ENCODE data around the gene TFPI. TPM values are rescaled to one million over a fixed set of nuclear protein-coding genes. Genes with fewer than 3 reads are reported as not detected.
"Not testable (repeated sequence)": the region's sequence is repeated elsewhere in the genome, so short reads cannot be mapped to it uniquely, and the experiment has no call there.

The TFPI gene
- total and polyA plus RNA-seq, 2 donors (not counting 3 experiments of a cell fraction or from before 2014, with no cell fraction given) = 177 to 286 TPM

DNA sequence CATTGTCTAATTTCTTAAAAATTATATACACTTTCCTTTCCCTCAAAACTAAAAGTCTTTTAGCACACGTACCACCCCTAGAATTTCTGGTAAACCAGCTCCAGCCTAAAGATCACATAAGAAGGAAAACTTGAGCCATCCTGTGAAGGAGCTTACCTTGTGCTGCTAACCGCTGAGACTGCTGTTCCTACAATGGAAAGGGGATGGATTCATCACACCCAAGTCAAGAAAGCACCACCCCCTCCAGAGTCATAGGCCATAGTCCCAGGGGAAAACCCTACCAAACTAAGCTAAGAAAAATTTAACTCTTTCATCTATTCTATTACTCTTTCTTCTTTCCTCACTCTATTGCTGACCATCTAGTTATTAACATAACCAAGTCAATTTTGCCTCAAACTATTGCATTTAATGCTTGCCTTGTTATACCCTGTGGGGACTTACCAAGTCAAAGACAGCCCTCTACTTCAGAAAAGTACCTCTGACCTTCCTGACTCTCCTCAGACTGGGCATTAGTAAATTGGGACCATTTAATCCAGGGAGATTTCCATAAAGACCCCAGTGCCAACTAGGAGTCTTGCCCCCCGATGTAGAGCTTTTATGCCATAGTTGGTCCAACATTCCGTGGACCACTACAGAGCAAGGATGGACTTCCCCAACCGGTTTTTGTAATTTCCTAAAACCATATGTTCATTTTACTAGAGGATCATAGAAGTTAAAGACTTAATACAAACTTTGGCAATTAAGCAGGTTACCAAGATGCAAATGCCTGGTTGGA is 40.6 kb downstream of the TFPI start:
- BruUV-seq (replicated peaks); H3K4me2 ChIP-seq (ENCODE audit: insufficient read depth, low read length); H3K9ac ChIP-seq (replicated peaks; ENCODE audit: extremely low read depth, insufficient read depth, low read length); H3K9me1 ChIP-seq (replicated peaks; ENCODE audit: control insufficient read depth, extremely low read depth, insufficient read depth, low read length); H4K20me1 ChIP-seq (replicated peaks; ENCODE audit: control insufficient read depth, extremely low read depth, insufficient read depth, low read length); H3K79me2 ChIP-seq (ENCODE audit: control insufficient read depth, insufficient read depth, low read length); H3K4me1 ChIP-seq (ENCODE audit: control insufficient read depth, extremely low read depth, insufficient read depth, low read length); H3K36me3 ChIP-seq (ENCODE audit: control insufficient read depth in 2 of 2, extremely low read depth in 1 of 2, insufficient read depth in 2 of 2, low read length in 2 of 2); H3K4me3 ChIP-seq (replicated peaks in 1 of 3; ENCODE audit: insufficient read depth in 1 of 3, low read depth in 1 of 3, low read length in 3 of 3); H3K27ac ChIP-seq (ENCODE audit: insufficient read depth, low read depth, low read length); POLR2A ChIA-PET; FAIRE-seq; H3K27me3 ChIP-seq (ENCODE audit: control insufficient read depth in 2 of 2, insufficient read depth in 2 of 2, low read length in 2 of 2); intact Hi-C loops (cut with micrococcal nuclease); H3K9me3 ChIP-seq (replicated peaks; ENCODE audit: control insufficient read depth, insufficient read depth, low read length); DNase-seq (ENCODE audit: low read depth, low spot score); dilution Hi-C loops (cut with MboI; ENCODE audit: extremely low pct_ligation_motif_present, low sequenced_read_pairs); H2AFZ ChIP-seq (ENCODE audit: low read depth, low read length): not testable (repeated sequence)
- CTCF ChIA-PET = interaction anchor here (0.7 to 1.0 kb wide), 2 partner anchors 10 to 36 kb away, joined by 3 read pairs; no protein-coding TSS in a partner anchor

DNA sequence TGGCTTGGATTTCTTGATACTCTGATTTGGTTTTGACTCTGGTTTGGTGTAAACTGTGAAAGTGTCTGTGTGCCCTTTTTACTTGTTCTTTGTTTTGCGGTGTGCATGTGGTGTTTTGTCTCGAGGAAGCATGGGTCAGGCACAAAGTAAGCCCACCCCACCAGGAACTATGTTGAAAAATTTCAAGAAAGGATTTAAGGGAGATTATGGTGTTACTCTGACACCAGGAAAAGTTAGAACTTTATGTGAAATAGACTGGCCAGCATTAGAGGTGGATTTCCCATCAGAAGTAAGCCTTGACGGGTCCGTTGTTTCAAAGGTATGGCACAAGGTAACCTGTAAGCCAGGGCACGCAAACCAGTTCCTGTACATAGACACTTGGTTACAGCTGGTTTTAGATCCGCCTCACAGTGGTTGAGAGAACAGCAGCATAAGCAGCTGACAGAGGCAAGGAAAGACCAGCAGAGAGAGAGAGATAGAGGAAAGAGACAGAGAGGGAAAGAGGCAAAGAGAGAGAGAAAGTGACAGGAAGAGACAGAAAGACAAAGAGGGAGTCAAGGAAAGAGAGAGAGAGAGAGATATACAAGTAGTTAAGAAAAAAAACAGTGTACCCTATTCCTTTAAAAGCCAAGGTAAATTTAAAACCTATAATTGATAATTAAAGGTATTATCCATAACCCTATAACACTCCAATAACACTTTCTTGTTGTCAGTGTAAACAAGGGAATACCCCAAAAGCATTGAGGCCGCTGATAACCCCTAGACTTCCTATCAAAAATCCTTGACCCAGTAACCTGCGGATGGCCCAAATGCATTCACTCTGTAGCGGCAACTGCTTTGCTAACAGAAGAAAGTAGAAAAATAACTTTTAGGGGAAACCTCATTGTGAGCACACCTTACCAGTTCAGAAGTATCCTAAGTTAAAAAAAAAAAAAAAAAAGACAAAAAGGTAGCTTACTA is 42.6 kb downstream of the TFPI start:
- no peak for TF ChIP-seq POLR2AphosphoS5 (IDR thresholded peaks at IDR 0.05; ENCODE audit: insufficient read depth, low read depth, low read length)
- TF ChIP-seq, protein P1, sequence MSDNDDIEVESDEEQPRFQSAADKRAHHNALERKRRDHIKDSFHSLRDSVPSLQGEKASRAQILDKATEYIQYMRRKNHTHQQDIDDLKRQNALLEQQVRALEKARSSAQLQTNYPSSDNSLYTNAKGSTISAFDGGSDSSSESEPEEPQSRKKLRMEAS (IDR thresholded peaks at IDR 0.05; ENCODE audit: insufficient read depth, insufficient read length) = no peak
- no peak for TF ChIP-seq POLR2A (IDR thresholded peaks at IDR 0.05; ENCODE audit: low read depth, low read length)
- TF ChIP-seq EZH2 (IDR thresholded peaks at IDR 0.05; ENCODE audit: borderline replicate concordance, low read depth, low read length, severe bottlenecking) = no peak
- TF ChIP-seq MYC (IDR thresholded peaks at IDR 0.05; ENCODE audit: low read depth, low read length) = no peak
- no peak for TF ChIP-seq GATA2 (IDR thresholded peaks at IDR 0.05; ENCODE audit: insufficient read depth, insufficient read length, low read depth, low read length)
- no peak for TF ChIP-seq JUN (IDR thresholded peaks at IDR 0.05; ENCODE audit: borderline replicate concordance, insufficient read depth, insufficient read length, low read depth)
- TF ChIP-seq, protein P2, sequence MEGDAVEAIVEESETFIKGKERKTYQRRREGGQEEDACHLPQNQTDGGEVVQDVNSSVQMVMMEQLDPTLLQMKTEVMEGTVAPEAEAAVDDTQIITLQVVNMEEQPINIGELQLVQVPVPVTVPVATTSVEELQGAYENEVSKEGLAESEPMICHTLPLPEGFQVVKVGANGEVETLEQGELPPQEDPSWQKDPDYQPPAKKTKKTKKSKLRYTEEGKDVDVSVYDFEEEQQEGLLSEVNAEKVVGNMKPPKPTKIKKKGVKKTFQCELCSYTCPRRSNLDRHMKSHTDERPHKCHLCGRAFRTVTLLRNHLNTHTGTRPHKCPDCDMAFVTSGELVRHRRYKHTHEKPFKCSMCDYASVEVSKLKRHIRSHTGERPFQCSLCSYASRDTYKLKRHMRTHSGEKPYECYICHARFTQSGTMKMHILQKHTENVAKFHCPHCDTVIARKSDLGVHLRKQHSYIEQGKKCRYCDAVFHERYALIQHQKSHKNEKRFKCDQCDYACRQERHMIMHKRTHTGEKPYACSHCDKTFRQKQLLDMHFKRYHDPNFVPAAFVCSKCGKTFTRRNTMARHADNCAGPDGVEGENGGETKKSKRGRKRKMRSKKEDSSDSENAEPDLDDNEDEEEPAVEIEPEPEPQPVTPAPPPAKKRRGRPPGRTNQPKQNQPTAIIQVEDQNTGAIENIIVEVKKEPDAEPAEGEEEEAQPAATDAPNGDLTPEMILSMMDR (IDR thresholded peaks at IDR 0.05; ENCODE audit: extremely low read depth in 1 of 2, insufficient read depth in 1 of 2, low read depth in 1 of 2, low read length in 2 of 2) = no peak
- no peak for TF ChIP-seq FOS (IDR thresholded peaks at IDR 0.05; ENCODE audit: borderline replicate concordance, insufficient read depth, low read length)
- Histone ChIP-seq H3K36me3 (ENCODE audit: control insufficient read depth in 2 of 2, extremely low read depth in 1 of 2, insufficient read depth in 2 of 2, low read length in 2 of 2) (peaks cover 0 to 3% of the 10 kb centered on the region in 2 experiments), H3K9me3 (replicated peaks; ENCODE audit: control insufficient read depth, insufficient read depth, low read length) (no peaks in the 10 kb centered on the region), H3K4me1 (ENCODE audit: control insufficient read depth, extremely low read depth, insufficient read depth, low read length) (no peaks in the 10 kb centered on the region), H4K20me1 (replicated peaks; ENCODE audit: control insufficient read depth, extremely low read depth, insufficient read depth, low read length) (no peaks in the 10 kb centered on the region), H3K4me2 (ENCODE audit: insufficient read depth, low read length) (no peak overlapping the region), H3K79me2 (ENCODE audit: control insufficient read depth, insufficient read depth, low read length) (no peaks in the 10 kb centered on the region), H2AFZ (ENCODE audit: low read depth, low read length) (no peak overlapping the region), H3K27me3 (ENCODE audit: control insufficient read depth in 2 of 2, insufficient read depth in 2 of 2, low read length in 2 of 2) (no peaks in the 10 kb centered on the region), H3K4me3 (replicated peaks in 1 of 3; ENCODE audit: insufficient read depth in 1 of 3, low read depth in 1 of 3, low read length in 3 of 3) (no peak overlapping the region), H3K9ac (replicated peaks; ENCODE audit: extremely low read depth, insufficient read depth, low read length) (no peak overlapping the region), H3K27ac (ENCODE audit: insufficient read depth, low read depth, low read length) (no peak overlapping the region), H3K9me1 (replicated peaks; ENCODE audit: control insufficient read depth, extremely low read depth, insufficient read depth, low read length) (no peaks in the 10 kb centered on the region)
- FAIRE-seq = no peak
- DNase-seq (ENCODE audit: low read depth, low spot score) = no peak
- CTCF ChIA-PET = interaction anchor here (1.2 kb wide), 1 partner anchor 12 kb away, joined by 3 read pairs; no protein-coding TSS in a partner anchor
- BruUV-seq (replicated peaks) = no TSS peak
- dilution Hi-C loops (cut with MboI; ENCODE audit: extremely low pct_ligation_motif_present, low sequenced_read_pairs) (no loop called here), intact Hi-C loops (cut with micrococcal nuclease) (no loop called here)
- POLR2A ChIA-PET = no interaction called here
